GM19397 (cell line): ENCODE results near the gene CRTC3.

Source experiments
- ATAC-seq: cut with Tn5 transposase; IDR thresholded peaks from one replicate; pipeline ENCODE4 v1.9.1; 2021; ENCODE audit warnings: mild to moderate bottlenecking, moderate library complexity; ENCODE audit not compliant: unreplicated experiment

The CRTC3 gene

DNA sequence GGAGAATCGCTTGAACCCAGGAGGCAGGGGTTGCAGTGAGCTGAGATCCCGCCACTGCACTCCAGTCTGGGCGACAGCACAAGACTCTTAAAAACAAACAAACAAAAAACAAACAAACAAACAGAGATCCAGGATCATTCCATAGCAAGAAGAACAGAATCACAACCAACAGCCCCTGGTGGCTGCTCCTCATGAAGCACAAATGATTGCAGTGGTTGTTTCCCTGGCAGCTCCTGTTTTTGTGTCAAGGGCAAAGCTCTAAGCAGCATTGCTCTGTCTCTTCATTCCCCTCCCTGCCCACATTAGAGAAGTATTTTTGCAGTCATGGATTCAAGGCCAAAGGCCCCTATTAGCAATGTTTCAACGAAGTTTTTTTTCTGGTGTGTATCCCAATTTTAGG is 161.6 kb downstream of the CRTC3 start:
- no peak for ATAC-seq

DNA sequence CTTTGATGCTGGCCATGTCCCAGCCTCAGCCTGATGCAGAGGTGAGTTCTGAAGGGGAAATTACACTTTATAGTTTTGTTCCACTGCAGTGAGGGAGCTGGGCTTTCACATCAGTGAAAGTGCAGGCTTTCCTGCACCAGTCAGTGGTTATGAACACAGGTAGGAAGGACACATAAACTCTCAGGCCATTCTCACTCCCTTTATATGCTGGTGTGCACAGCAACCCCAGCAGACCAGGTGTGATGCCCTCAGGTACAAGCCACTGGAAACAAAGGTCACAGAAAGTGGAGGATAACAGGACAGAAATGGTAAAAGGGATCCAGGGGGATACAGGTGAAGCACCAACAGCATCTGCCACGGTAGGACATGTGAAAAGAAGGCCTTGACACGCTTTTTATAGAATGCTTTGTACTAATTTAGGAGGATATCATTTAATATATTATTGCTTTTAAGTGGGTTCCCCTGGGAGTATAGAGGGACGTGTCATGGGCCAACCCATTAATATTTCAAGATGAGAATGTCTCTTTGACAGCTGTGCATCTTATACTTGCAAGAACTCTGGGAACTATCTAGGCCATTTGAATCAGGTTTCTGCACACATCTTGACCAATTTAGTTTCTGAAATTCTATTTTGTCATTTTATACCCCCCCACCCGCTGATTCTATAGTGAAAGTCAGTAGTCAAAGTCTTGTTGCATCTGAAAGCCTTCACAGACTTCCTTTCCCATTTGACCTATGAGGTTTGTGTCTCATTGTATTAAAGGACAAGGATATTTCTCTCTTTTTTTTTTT is 162.5 kb downstream of the CRTC3 start:
- no peak for ATAC-seq
